ENCODE data around the gene MORC2.

The MORC2 gene

GRCh38 chr22:30889996-30890480 lies 78.5 kb downstream of the MORC2 start:
- DNase-seq (ENCODE audit: insufficient read length, low spot score) (no peak), FAIRE-seq (no peak)

- FAIRE-seq = no peak
- no peak for DNase-seq (ENCODE audit: insufficient read length, low spot score)
Measured at GRCh38 chr22:30889268-30889995, 79.1 kb downstream of the MORC2 start.

GRCh38 chr22:30887861-30888260 lies 80.7 kb downstream of the MORC2 start:
- DNase-seq (ENCODE audit: insufficient read length, low spot score) (no peak), FAIRE-seq (no peak)

GRCh38 chr22:30887453-30887852 lies 81.1 kb downstream of the MORC2 start:
- FAIRE-seq = no peak
- no peak for DNase-seq (ENCODE audit: insufficient read length, low spot score)

- no peak for DNase-seq (ENCODE audit: insufficient read length, low spot score)
- no peak for FAIRE-seq
Measured at GRCh38 chr22:30885591-30885990, 83.0 kb downstream of the MORC2 start.

GRCh38 chr22:30885001-30885366 lies 83.6 kb downstream of the MORC2 start:
- no peak for DNase-seq (ENCODE audit: insufficient read length, low spot score)
- FAIRE-seq = no peak

- DNase-seq (ENCODE audit: insufficient read length, low spot score) (no peak), FAIRE-seq (no peak)
Measured at GRCh38 chr22:30884211-30885000, 84.2 kb downstream of the MORC2 start.

GRCh38 chr22:30883586-30884145 lies 84.9 kb downstream of the MORC2 start:
- DNase-seq (ENCODE audit: insufficient read length, low spot score) = no peak
- no peak for FAIRE-seq

- DNase-seq (ENCODE audit: insufficient read length, low spot score) = no peak
- FAIRE-seq = no peak
Measured at GRCh38 chr22:30882974-30883533, 85.5 kb downstream of the MORC2 start.

GRCh38 chr22:30882184-30882717 lies 86.3 kb downstream of the MORC2 start:
- no peak for DNase-seq (ENCODE audit: insufficient read length, low spot score)
- FAIRE-seq = no peak

- no peak for FAIRE-seq
- no peak for DNase-seq (ENCODE audit: insufficient read length, low spot score)
Measured at GRCh38 chr22:30881361-30882183, 87.0 kb downstream of the MORC2 start.

GRCh38 chr22:30880847-30881246 lies 87.7 kb downstream of the MORC2 start:
- DNase-seq (ENCODE audit: insufficient read length, low spot score) (no peak), FAIRE-seq (no peak)

GRCh38 chr22:30880181-30880601 lies 88.4 kb downstream of the MORC2 start:
- no peak for FAIRE-seq
- DNase-seq (ENCODE audit: insufficient read length, low spot score) = no peak

- DNase-seq (ENCODE audit: insufficient read length, low spot score) = no peak
- FAIRE-seq = no peak
Measured at GRCh38 chr22:30879415-30879797, 89.2 kb downstream of the MORC2 start.

GRCh38 chr22:30878516-30879414 lies 89.8 kb downstream of the MORC2 start:
- no peak for FAIRE-seq
- DNase-seq (ENCODE audit: insufficient read length, low spot score) = peak; percentile 15

GRCh38 chr22:30877662-30878515 lies 90.7 kb downstream of the MORC2 start:
- FAIRE-seq = no peak
- DNase-seq (ENCODE audit: insufficient read length, low spot score) = no peak

GRCh38 chr22:30876915-30877553 lies 91.5 kb downstream of the MORC2 start:
- DNase-seq (ENCODE audit: insufficient read length, low spot score) (no peak), FAIRE-seq (no peak)

- no peak for DNase-seq (ENCODE audit: insufficient read length, low spot score)
- no peak for FAIRE-seq
Measured at GRCh38 chr22:30876221-30876751, 92.3 kb downstream of the MORC2 start.
